ENCODE measurements around the gene TP53I13. TPM values are rescaled to one million over a fixed set of nuclear protein-coding genes. Genes with fewer than 3 reads are reported as not detected.

Gene TP53I13
- total and polyA plus RNA-seq, 2 of the 13 experiments (the other 11 are each of a cell fraction or from before 2014, with no cell fraction given), result 16.9 to 25.7 TPM

DNA sequence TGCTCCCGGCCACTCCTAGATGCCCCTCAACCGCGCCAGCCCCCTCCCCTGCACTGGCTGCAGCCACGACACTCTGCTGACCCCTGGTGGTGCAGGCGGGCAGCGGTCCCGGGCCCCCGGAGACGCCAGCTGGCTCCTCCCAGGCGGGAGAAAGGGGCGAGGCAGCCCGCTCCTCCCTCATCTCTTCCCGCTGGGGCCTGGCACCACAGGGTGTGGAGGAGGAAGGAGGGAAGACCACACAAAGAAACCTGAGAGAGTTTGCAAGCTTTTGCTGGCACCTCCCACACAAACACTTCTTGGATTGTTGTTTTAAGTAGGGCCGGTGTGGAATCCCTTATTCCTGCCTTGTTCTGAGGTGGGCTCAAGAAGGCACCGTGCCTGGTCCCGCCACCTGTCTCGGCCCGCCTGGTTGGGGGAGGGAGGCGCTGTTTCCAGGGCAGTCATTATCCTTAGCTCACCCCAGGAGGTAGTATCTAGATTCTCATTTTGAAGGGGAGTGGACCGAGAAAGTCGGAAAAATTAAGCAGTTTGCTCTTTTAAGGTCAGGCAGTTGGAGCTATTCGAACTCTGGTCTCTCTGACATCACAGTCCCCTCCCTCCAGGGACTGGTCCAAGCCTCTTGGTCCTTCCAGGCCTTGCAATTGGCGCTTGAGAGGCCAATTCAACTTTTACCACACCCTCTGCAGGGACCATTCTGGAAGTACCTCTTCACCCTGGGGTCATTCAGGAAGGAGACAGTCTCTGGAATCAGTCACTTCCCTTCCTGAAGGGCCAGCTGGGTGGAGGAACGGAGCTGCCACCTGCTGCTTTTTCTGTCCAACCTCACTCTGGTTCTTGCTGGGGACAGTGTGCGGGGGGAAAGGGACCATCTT is 23.5 kb downstream of the TP53I13 start (continued):
- TF ChIP-seq, protein P1, sequence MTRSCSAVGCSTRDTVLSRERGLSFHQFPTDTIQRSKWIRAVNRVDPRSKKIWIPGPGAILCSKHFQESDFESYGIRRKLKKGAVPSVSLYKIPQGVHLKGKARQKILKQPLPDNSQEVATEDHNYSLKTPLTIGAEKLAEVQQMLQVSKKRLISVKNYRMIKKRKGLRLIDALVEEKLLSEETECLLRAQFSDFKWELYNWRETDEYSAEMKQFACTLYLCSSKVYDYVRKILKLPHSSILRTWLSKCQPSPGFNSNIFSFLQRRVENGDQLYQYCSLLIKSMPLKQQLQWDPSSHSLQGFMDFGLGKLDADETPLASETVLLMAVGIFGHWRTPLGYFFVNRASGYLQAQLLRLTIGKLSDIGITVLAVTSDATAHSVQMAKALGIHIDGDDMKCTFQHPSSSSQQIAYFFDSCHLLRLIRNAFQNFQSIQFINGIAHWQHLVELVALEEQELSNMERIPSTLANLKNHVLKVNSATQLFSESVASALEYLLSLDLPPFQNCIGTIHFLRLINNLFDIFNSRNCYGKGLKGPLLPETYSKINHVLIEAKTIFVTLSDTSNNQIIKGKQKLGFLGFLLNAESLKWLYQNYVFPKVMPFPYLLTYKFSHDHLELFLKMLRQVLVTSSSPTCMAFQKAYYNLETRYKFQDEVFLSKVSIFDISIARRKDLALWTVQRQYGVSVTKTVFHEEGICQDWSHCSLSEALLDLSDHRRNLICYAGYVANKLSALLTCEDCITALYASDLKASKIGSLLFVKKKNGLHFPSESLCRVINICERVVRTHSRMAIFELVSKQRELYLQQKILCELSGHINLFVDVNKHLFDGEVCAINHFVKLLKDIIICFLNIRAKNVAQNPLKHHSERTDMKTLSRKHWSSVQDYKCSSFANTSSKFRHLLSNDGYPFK (CRISPR knock-in tag; IDR thresholded peaks at IDR 0.05; ENCODE audit: borderline replicate concordance), result peak; percentile 71; the same call in 1 of the 2 replicates
- TF ChIP-seq, protein P2, sequence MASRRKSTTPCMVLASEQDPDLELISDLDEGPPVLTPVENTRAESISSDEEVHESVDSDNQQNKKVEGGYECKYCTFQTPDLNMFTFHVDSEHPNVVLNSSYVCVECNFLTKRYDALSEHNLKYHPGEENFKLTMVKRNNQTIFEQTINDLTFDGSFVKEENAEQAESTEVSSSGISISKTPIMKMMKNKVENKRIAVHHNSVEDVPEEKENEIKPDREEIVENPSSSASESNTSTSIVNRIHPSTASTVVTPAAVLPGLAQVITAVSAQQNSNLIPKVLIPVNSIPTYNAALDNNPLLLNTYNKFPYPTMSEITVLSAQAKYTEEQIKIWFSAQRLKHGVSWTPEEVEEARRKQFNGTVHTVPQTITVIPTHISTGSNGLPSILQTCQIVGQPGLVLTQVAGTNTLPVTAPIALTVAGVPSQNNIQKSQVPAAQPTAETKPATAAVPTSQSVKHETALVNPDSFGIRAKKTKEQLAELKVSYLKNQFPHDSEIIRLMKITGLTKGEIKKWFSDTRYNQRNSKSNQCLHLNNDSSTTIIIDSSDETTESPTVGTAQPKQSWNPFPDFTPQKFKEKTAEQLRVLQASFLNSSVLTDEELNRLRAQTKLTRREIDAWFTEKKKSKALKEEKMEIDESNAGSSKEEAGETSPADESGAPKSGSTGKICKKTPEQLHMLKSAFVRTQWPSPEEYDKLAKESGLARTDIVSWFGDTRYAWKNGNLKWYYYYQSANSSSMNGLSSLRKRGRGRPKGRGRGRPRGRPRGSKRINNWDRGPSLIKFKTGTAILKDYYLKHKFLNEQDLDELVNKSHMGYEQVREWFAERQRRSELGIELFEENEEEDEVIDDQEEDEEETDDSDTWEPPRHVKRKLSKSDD (CRISPR knock-in tag; IDR thresholded peaks at IDR 0.05; ENCODE audit: low read depth), result no peak
- no peak for TF ChIP-seq BRCA1 (CRISPR knock-in tag; IDR thresholded peaks at IDR 0.05)
- TF ChIP-seq, protein P3, sequence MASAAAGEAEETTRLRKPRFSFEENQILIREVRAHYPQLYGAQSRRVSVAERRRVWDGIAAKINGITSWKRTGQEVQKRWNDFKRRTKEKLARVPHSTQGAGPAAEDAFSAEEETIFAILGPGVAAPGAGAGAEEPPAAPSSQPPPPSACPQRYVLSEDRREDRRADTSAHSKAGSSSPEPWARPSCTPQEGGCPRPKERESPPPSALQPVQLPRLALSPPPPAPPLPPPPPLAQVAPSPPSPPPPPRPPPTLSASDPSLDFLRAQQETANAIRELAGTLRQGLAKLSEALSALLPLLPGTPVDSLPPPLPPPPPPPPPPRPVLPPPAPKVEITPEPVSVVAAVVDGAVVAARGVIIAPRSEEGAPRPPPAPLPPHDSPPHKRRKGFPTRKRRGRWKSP (CRISPR knock-in tag; IDR thresholded peaks at IDR 0.05), result peak; percentile 66; the same call in 1 of the 2 replicates
- TF ChIP-seq, protein P4, sequence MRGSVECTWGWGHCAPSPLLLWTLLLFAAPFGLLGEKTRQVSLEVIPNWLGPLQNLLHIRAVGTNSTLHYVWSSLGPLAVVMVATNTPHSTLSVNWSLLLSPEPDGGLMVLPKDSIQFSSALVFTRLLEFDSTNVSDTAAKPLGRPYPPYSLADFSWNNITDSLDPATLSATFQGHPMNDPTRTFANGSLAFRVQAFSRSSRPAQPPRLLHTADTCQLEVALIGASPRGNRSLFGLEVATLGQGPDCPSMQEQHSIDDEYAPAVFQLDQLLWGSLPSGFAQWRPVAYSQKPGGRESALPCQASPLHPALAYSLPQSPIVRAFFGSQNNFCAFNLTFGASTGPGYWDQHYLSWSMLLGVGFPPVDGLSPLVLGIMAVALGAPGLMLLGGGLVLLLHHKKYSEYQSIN (CRISPR knock-in tag; IDR thresholded peaks at IDR 0.05; ENCODE audit: borderline replicate concordance), result no peak
- TF ChIP-seq, protein P5, sequence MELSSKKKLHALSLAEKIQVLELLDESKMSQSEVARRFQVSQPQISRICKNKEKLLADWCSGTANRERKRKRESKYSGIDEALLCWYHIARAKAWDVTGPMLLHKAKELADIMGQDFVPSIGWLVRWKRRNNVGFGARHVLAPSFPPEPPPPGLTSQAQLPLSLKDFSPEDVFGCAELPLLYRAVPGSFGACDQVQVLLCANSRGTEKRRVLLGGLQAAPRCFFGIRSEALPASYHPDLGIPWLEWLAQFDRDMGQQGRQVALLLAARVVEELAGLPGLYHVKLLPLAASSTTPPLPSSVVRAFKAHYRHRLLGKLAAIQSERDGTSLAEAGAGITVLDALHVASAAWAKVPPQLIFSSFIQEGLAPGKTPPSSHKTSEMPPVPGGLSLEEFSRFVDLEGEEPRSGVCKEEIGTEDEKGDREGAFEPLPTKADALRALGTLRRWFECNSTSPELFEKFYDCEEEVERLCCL (CRISPR knock-in tag; IDR thresholded peaks at IDR 0.05; ENCODE audit: borderline replicate concordance), result no peak
- TF ChIP-seq ATF7 (IDR thresholded peaks at IDR 0.05), result no peak
- no peak for TF ChIP-seq ATF7 (CRISPR knock-in tag; IDR thresholded peaks at IDR 0.05)
- TF ChIP-seq HIVEP1 (CRISPR knock-in tag; IDR thresholded peaks at IDR 0.05), result peak; percentile 35
- no peak for TF ChIP-seq MIER2 (CRISPR knock-in tag; IDR thresholded peaks at IDR 0.05)
- TF ChIP-seq HCFC1 (IDR thresholded peaks at IDR 0.05; ENCODE audit: low read depth, low read length), result no peak
- no peak for TF ChIP-seq HNRNPH1 (optimal IDR thresholded peaks at IDR 0.05; ENCODE audit: low read depth, low read length)
- TF ChIP-seq KAT7 (CRISPR knock-in tag; IDR thresholded peaks at IDR 0.05; ENCODE audit: borderline replicate concordance), result no peak; the same call in 1 of the 2 replicates
- TF ChIP-seq ZNF605 (CRISPR knock-in tag; IDR thresholded peaks at IDR 0.05), result 0 out of 2 replicates have a peak, but pooled peaks have one; percentile 4
- TF ChIP-seq, protein P6, sequence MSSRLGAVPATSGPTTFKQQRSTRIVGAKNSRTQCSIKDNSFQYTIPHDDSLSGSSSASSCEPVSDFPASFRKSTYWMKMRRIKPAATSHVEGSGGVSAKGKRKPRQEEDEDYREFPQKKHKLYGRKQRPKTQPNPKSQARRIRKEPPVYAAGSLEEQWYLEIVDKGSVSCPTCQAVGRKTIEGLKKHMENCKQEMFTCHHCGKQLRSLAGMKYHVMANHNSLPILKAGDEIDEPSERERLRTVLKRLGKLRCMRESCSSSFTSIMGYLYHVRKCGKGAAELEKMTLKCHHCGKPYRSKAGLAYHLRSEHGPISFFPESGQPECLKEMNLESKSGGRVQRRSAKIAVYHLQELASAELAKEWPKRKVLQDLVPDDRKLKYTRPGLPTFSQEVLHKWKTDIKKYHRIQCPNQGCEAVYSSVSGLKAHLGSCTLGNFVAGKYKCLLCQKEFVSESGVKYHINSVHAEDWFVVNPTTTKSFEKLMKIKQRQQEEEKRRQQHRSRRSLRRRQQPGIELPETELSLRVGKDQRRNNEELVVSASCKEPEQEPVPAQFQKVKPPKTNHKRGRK (CRISPR knock-in tag; IDR thresholded peaks at IDR 0.05), result no peak
- no peak; the same call in 1 of the 2 replicates for TF ChIP-seq PHF8 (CRISPR knock-in tag; IDR thresholded peaks at IDR 0.05)
- TF ChIP-seq DR1 (CRISPR knock-in tag; IDR thresholded peaks at IDR 0.05), result no peak

All from HepG2 (cell line).